B cell (primary cell): ENCODE measurements around the gene RBMS3. TPM values are rescaled to one million over a fixed set of nuclear protein-coding genes. Genes with fewer than 3 reads are reported as not detected.

Source experiments
- ATAC-seq: fragments of 200-7000 bp; cut with Tn5 transposase; one replicate; pipeline ENCODE4 v1.10.0; 2021; ENCODE audit warnings: low read depth, mild to moderate bottlenecking, moderate number of reproducible peaks, moderate library complexity
- CTCF ChIA-PET: fragments of 350-600 bp; sonication (Branson Sonifier 250); formaldehyde crosslinking; loops from one replicate; lab custom pipeline; 2021; ENCODE audit warnings: antibody characterized with exemption, inconsistent platforms; lab: Charles Lee
- POLR2A ChIA-PET: fragments of 350-600 bp; sonication (Branson Sonifier 250); formaldehyde crosslinking; loops from one replicate; lab custom pipeline; 2021; ENCODE audit warnings: antibody characterized with exemption; lab: Charles Lee
- DNase-seq: peaks from one replicate; pipeline ENCODE4 v3.0.0; 2013
- H2AFZ ChIP-seq: 2 replicates; pipeline ENCODE4 v1.6.1; 2012; ENCODE audit warnings: mild to moderate bottlenecking, low read depth, low read length; ENCODE audit not compliant: insufficient read depth, poor library complexity, severe bottlenecking
- H3K27ac ChIP-seq, 2 donors: 1 replicate in 1 of 2; 2 replicates in 1 of 2; pipeline ENCODE4 v1.5.1; 2012 to 2013; ENCODE audit warnings: low read length in 2 of 2, mild to moderate bottlenecking in 2 of 2, moderate library complexity in 1 of 2
- H3K27me3 ChIP-seq, 4 experiments: fragments of 200-600 bp in 1 of 4; sonication (generic) in 1 of 4; replicated peaks in 1 of 4; 1 replicate in 2 of 4; 2 replicates in 2 of 4; pipeline versions ENCODE4 v1.6.1 to v1.7.0; 2013 to 2016; ENCODE audit warnings: low read length in 3 of 4, mild to moderate bottlenecking in 2 of 4, mixed read lengths in 1 of 4, moderate library complexity in 1 of 4; ENCODE audit not compliant: insufficient read depth in 4 of 4, control insufficient read depth in 3 of 4; ENCODE audit errors: control extremely low read depth in 1 of 4
- H3K36me3 ChIP-seq, 2 experiments: replicated peaks in 1 of 2; 1 replicate in 1 of 2; 2 replicates in 1 of 2; pipeline versions ENCODE4 v1.6.1 to v1.7.1; 2013; ENCODE audit warnings: low read length in 1 of 2; ENCODE audit not compliant: insufficient read depth in 2 of 2, control insufficient read depth in 1 of 2; ENCODE audit errors: control extremely low read depth in 1 of 2, extremely low read depth in 1 of 2
- H3K4me1 ChIP-seq, 2 donors: fragments of 200-600 bp in 1 of 2; sonication (generic) in 1 of 2; 1 replicate in 1 of 2; 2 replicates in 1 of 2; pipeline versions ENCODE4 v1.5.1 to v1.6.1; 2013 to 2017; ENCODE audit warnings: low read length in 2 of 2; ENCODE audit not compliant: control insufficient read depth in 2 of 2, insufficient read depth in 2 of 2
- H3K4me2 ChIP-seq: replicated peaks from 2 replicates; pipeline ENCODE3; 2012; ENCODE audit warnings: mild to moderate bottlenecking, low read depth, low read length; ENCODE audit not compliant: poor library complexity, severe bottlenecking
- H3K4me3 ChIP-seq, 5 experiments: fragments of 200-600 bp in 1 of 5; sonication (generic) in 1 of 5; 1 replicate in 3 of 5; 2 replicates in 2 of 5; pipeline versions ENCODE4 v1.5.1 to v1.7.0; 2011 to 2016; ENCODE audit warnings: low read length in 4 of 5, mild to moderate bottlenecking in 4 of 5, low read depth in 2 of 5, control low read depth in 1 of 5, moderate library complexity in 1 of 5; ENCODE audit not compliant: insufficient read depth in 1 of 5; ENCODE audit errors: control extremely low read depth in 1 of 5, extremely low read depth in 1 of 5
- H3K79me2 ChIP-seq: fragments of 200-600 bp; sonication (generic); one replicate; pipeline ENCODE4 v1.6.0; 2016; ENCODE audit warnings: low read length; ENCODE audit not compliant: control insufficient read depth, insufficient read depth
- H3K9ac ChIP-seq: fragments of 200-600 bp; sonication (generic); 2 replicates; pipeline ENCODE4 v1.6.1; 2017; ENCODE audit warnings: mild to moderate bottlenecking, low read length, moderate library complexity
- H3K9me3 ChIP-seq, 3 donors: one replicate each; pipeline versions ENCODE4 v1.6.1 to v1.7.1; 2013; ENCODE audit warnings: low read length in 2 of 3; ENCODE audit not compliant: control insufficient read depth in 2 of 3, insufficient read depth in 1 of 3; ENCODE audit errors: control extremely low read depth in 1 of 3
- H4K20me1 ChIP-seq: 2 replicates; pipeline ENCODE4 v1.6.0; 2012; ENCODE audit warnings: mild to moderate bottlenecking, low read length; ENCODE audit not compliant: insufficient read depth, control insufficient read depth, poor library complexity, severe bottlenecking
- H3K27ac Mint-ChIP-seq: one replicate; pipeline ENCODE4 v1.8.0; 2021; ENCODE audit warnings: mixed read lengths
- H3K27me3 Mint-ChIP-seq: one replicate; pipeline ENCODE4 v1.8.0; 2021; ENCODE audit warnings: mixed read lengths
- H3K4me1 Mint-ChIP-seq: one replicate; pipeline ENCODE4 v1.8.0; 2021; ENCODE audit warnings: mixed read lengths
- H3K4me3 Mint-ChIP-seq: one replicate; pipeline ENCODE4 v1.8.0; 2021; ENCODE audit warnings: mixed read lengths
- H3K9me3 Mint-ChIP-seq: one replicate; pipeline ENCODE4 v1.8.0; 2022; ENCODE audit warnings: mixed read lengths; ENCODE audit not compliant: insufficient read depth
- EZH2 ChIP-seq: IDR thresholded peaks from 2 replicates; pipeline ENCODE4 v1.6.1; 2012; ENCODE audit warnings: borderline replicate concordance, low read depth, mild to moderate bottlenecking, moderate library complexity, low read length; ENCODE audit not compliant: insufficient read depth, poor library complexity, severe bottlenecking
- WGBS: methylation state at CpG from one replicate; pipeline ENCODE4 v1.1.5; 2013; ENCODE audit warnings: missing lambda C conversion rate; ENCODE audit not compliant: insufficient coverage; 5-methylcytosine and 5-hydroxymethylcytosine counted together
- intact Hi-C: fragments of 100-400 bp; cut with micrococcal nuclease; formaldehyde crosslinking; loops from one replicate; pipeline ENCODE4 v1.10.0; 2022
- polyA plus RNA-seq: library from polyadenylated mRNA; depleted of rRNA; stranded (reverse); fragments of >200 nt; gene quantifications from 2 replicates; pipeline ENCODE4 v1.2.3, GENCODE V29; 2012
- total RNA-seq, 2 donors: library from RNA; stranded (reverse); fragments of 120-200 nt in 1 of 2; gene quantifications; 1 replicate in 1 of 2; 2 replicates in 1 of 2; pipeline versions ENCODE4 v1.2.3 to v1.2.4, GENCODE V29; 2013 to 2022
- TF ChIP-seq, protein P1 (sequence below): fragments of 200-600 bp; IDR thresholded peaks from one replicate; pipeline ENCODE4 v1.8.0; 2022; ENCODE audit warnings: antibody characterized with exemption, mild to moderate bottlenecking

The RBMS3 gene
- total and polyA plus RNA-seq, 2 donors (not counting 1 experiment from before 2014, with no cell fraction given) = not detected

DNA sequence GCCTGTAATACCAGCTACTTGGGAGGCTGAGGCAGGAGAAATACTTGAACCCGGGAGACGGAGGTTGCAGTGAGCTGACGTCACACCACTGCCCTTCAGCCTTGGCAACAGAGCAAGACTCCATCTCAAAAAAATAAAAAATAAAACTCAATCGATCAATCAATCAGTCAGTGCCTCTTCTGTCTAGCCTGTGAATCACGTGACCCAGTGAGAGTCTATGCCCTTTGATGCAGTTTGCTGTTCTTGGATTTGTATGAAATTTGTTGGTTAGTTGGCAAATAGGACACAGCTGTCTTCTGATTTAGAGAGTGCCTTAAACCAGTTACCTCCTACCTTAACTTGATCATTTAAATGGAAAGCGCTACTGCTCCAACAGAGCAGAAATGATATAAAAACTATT is 3.6 kb upstream of the RBMS3 start:
- H3K4me1 ChIP-seq = peaks cover 11 to 17% of the 10 kb centered on the region in 2 donors
- no peaks in the 10 kb centered on the region for H3K9me3 ChIP-seq
- no peak overlapping the region for H3K4me3 ChIP-seq
- ChIA-PET CTCF (no interaction called here), POLR2A (no interaction called here)
- intact Hi-C loops = no loop called here
- no peak for ATAC-seq
- no peak overlapping the region for H3K4me2 ChIP-seq
- no peaks in the 10 kb centered on the region for H3K36me3 ChIP-seq
- Mint-ChIP-seq H3K4me3 (no peak overlapping the region), H3K9me3 (no peaks in the 10 kb centered on the region), H3K4me1 (peaks cover 22% of the 10 kb centered on the region), H3K27me3 (peaks cover 16% of the 10 kb centered on the region), H3K27ac (no peak overlapping the region)
- no peaks in the 10 kb centered on the region for H3K79me2 ChIP-seq
- WGBS = no CpG with 5 or more reads among the region's 6 CpGs
- no peak for DNase-seq
- no peak for TF ChIP-seq EZH2
- TF ChIP-seq, protein P1, sequence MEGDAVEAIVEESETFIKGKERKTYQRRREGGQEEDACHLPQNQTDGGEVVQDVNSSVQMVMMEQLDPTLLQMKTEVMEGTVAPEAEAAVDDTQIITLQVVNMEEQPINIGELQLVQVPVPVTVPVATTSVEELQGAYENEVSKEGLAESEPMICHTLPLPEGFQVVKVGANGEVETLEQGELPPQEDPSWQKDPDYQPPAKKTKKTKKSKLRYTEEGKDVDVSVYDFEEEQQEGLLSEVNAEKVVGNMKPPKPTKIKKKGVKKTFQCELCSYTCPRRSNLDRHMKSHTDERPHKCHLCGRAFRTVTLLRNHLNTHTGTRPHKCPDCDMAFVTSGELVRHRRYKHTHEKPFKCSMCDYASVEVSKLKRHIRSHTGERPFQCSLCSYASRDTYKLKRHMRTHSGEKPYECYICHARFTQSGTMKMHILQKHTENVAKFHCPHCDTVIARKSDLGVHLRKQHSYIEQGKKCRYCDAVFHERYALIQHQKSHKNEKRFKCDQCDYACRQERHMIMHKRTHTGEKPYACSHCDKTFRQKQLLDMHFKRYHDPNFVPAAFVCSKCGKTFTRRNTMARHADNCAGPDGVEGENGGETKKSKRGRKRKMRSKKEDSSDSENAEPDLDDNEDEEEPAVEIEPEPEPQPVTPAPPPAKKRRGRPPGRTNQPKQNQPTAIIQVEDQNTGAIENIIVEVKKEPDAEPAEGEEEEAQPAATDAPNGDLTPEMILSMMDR = no peak
- no peak overlapping the region for H3K27ac ChIP-seq
- H4K20me1 ChIP-seq = no peaks in the 10 kb centered on the region
- peaks cover 0 to 3% (median 0%) of the 10 kb centered on the region in 4 experiments for H3K27me3 ChIP-seq
- no peak overlapping the region for H3K9ac ChIP-seq
- H2AFZ ChIP-seq = no peak overlapping the region

GRCh38 chr3:29279286-29279685 is 1.6 kb upstream of the RBMS3 start:
- ATAC-seq = no peak
- DNase-seq = no peak
- H3K9ac ChIP-seq = no peak overlapping the region
- H3K36me3 ChIP-seq = no peaks in the 10 kb centered on the region
- Mint-ChIP-seq H3K27ac (no peak overlapping the region), H3K9me3 (no peaks in the 10 kb centered on the region), H3K27me3 (peaks cover 28% of the 10 kb centered on the region), H3K4me3 (no peak overlapping the region), H3K4me1 (peaks cover 26% of the 10 kb centered on the region)
- ChIA-PET POLR2A (no interaction called here), CTCF (no interaction called here)
- no peak overlapping the region for H2AFZ ChIP-seq
- H3K4me1 ChIP-seq = peaks cover 11 to 20% of the 10 kb centered on the region in 2 donors
- no peak overlapping the region for H3K27ac ChIP-seq
- intact Hi-C loops = no loop called here
- H3K4me2 ChIP-seq = no peak overlapping the region
- no peak for TF ChIP-seq EZH2
- TF ChIP-seq, protein P1 = no peak
- H3K9me3 ChIP-seq = no peaks in the 10 kb centered on the region
- H3K4me3 ChIP-seq = no peak overlapping the region
- no peaks in the 10 kb centered on the region for H3K79me2 ChIP-seq
- no peaks in the 10 kb centered on the region for H4K20me1 ChIP-seq
- H3K27me3 ChIP-seq = peaks cover 0 to 3% (median 0%) of the 10 kb centered on the region in 4 experiments
- 79% methylated on average over 4 of the region's 4 CpGs for WGBS
